ENCODE results near the gene PEAK1.

- TF ChIP-seq CTCF (IDR thresholded peaks at IDR 0.05) (no peak), ESRRA (IDR thresholded peaks at IDR 0.05; ENCODE audit: borderline replicate concordance, low read length) (no peak), NPAS2 (CRISPR knock-in tag; IDR thresholded peaks at IDR 0.05; ENCODE audit: borderline replicate concordance) (no peak), EHMT2 (IDR thresholded peaks at IDR 0.05; ENCODE audit: low read depth) (no peak), POLR2A (IDR thresholded peaks at IDR 0.05; ENCODE audit: low read length) (no peak), EP300 (IDR thresholded peaks at IDR 0.05) (no peak), FOXS1 (CRISPR knock-in tag; IDR thresholded peaks at IDR 0.05) (no peak)
- TF ChIP-seq, protein P1, sequence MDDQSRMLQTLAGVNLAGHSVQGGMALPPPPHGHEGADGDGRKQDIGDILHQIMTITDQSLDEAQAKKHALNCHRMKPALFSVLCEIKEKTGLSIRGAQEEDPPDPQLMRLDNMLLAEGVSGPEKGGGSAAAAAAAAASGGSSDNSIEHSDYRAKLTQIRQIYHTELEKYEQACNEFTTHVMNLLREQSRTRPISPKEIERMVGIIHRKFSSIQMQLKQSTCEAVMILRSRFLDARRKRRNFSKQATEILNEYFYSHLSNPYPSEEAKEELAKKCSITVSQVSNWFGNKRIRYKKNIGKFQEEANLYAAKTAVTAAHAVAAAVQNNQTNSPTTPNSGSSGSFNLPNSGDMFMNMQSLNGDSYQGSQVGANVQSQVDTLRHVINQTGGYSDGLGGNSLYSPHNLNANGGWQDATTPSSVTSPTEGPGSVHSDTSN (IDR thresholded peaks at IDR 0.05), result no peak
These were observed 86.7 kb downstream of the PEAK1 start for GRCh38 chr15:77333166-77333565.

Measured in A549 (cell line).